Measurements from ENCODE around the gene TANC1. TPM values are rescaled to one million over a fixed set of nuclear protein-coding genes. Genes with fewer than 3 reads are reported as not detected.

TANC1 gene
- total RNA-seq, 1 donor from 2014 or later, result not detected

DNA sequence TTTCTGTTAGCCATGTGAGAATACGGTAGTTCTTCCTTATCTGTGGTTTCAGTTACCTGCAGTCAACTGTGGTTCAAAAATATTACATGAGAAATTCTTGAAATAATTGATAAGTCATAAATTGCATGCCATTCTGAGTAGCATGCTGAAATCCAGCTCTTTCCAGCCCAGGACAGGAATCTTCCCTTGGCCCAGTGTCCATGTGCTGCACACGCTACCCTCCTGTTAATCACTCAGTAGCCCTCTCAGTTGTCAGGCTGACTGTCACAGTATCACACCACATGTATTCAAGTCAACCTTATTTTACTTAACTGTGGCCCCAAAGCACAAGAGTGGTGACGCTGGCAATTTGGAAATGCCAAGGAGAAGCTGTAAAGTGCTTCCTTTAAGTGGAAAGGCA is 141.1 kb downstream of the TANC1 start:
- ChIA-PET CTCF (interaction anchor here (1.2 kb wide), 1 partner anchor 9 kb away, joined by 4 read pairs; no protein-coding TSS in a partner anchor), POLR2A (no interaction called here)
- TF ChIP-seq, protein P1, sequence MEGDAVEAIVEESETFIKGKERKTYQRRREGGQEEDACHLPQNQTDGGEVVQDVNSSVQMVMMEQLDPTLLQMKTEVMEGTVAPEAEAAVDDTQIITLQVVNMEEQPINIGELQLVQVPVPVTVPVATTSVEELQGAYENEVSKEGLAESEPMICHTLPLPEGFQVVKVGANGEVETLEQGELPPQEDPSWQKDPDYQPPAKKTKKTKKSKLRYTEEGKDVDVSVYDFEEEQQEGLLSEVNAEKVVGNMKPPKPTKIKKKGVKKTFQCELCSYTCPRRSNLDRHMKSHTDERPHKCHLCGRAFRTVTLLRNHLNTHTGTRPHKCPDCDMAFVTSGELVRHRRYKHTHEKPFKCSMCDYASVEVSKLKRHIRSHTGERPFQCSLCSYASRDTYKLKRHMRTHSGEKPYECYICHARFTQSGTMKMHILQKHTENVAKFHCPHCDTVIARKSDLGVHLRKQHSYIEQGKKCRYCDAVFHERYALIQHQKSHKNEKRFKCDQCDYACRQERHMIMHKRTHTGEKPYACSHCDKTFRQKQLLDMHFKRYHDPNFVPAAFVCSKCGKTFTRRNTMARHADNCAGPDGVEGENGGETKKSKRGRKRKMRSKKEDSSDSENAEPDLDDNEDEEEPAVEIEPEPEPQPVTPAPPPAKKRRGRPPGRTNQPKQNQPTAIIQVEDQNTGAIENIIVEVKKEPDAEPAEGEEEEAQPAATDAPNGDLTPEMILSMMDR (IDR thresholded peaks at IDR 0.05), result no peak
- H3K9me3 Mint-ChIP-seq, result no peaks in the 10 kb centered on the region
- no peak overlapping the region for H3K27ac Mint-ChIP-seq
- intact Hi-C loops (cut with micrococcal nuclease), result no loop called here
- no peak overlapping the region for H3K4me3 Mint-ChIP-seq
- no peaks in the 10 kb centered on the region for H3K36me3 Mint-ChIP-seq (ENCODE audit: low read depth)
- ATAC-seq (ENCODE audit: low read depth) (no peak), DNase-seq (no peak)
- peaks cover 16% of the 10 kb centered on the region for H3K27me3 Mint-ChIP-seq
- no peaks in the 10 kb centered on the region for H3K4me1 Mint-ChIP-seq

DNA sequence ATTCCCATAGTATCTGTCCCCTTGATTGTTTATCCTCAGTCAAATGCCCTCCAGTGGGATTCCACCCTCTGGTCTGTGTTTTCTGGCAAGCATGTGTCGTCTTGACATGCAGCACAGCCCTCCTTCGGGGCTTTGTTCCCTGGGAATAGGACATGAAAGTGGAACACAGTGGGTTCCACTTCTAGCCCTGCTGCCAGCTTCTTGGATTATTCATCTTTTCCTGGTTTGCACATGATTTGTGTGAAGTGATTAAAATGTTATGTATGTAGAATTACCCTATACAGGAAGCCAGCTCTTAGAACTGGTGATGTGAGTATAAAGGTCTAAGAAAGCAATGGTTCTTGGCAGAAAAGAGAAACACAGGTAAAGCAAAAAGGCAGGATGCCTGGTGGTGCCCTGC is 142.3 kb downstream of the TANC1 start:
- Mint-ChIP-seq H3K4me3 (no peak overlapping the region), H3K27ac (no peak overlapping the region), H3K27me3 (peaks cover 16% of the 10 kb centered on the region), H3K9me3 (no peaks in the 10 kb centered on the region), H3K4me1 (no peaks in the 10 kb centered on the region), H3K36me3 (ENCODE audit: low read depth) (no peaks in the 10 kb centered on the region)
- ChIA-PET POLR2A (interaction anchor here (0.6 kb wide), 1 partner anchor 158 kb away, joined by 4 read pairs; no protein-coding TSS in a partner anchor), CTCF (interaction anchor here (1.1 kb wide), 1 partner anchor 77 kb away, joined by 6 read pairs; no protein-coding TSS in a partner anchor)
- intact Hi-C loops (cut with micrococcal nuclease), result no loop called here
- DNase-seq, result no peak
- ATAC-seq (ENCODE audit: low read depth), result no peak
- TF ChIP-seq, protein P1 (IDR thresholded peaks at IDR 0.05), result no peak

DNA sequence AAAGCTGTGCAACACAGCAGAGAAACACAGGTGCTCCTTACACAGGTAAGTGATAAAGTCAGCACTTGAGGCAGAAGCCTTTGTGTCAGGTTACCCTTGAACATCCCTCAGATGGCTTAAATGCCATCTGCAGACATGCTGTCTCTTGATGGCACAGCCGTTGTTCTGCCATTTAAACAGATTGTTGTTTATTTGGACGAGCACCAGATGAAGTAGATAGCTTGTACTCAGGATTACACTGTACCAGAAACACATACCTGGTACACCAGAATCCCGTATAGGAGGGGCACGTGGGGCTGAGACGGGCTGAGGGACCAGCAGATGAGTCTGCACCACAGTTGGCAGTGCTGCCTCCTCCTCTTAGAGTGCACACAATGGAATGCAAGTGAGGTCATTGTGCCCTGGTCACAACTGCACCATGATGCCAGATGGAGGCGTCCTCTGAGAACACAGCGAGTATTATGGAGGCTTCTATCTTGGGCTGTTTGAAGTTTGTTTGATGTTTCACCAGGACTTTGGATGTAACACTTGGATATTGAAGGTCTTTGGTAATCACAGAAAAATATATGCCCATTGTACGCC is 143.0 kb downstream of the TANC1 start:
- no peak for ATAC-seq (ENCODE audit: low read depth)
- H3K27ac Mint-ChIP-seq, result no peak overlapping the region
- H3K36me3 Mint-ChIP-seq (ENCODE audit: low read depth), result no peaks in the 10 kb centered on the region
- TF ChIP-seq, protein P1 (IDR thresholded peaks at IDR 0.05), result no peak
- H3K9me3 Mint-ChIP-seq, result no peaks in the 10 kb centered on the region
- intact Hi-C loops (cut with micrococcal nuclease), result no loop called here
- POLR2A ChIA-PET, result no interaction called here
- H3K27me3 Mint-ChIP-seq, result peaks cover 16% of the 10 kb centered on the region
- CTCF ChIA-PET, result interaction anchor here (1.1 kb wide), 1 partner anchor 77 kb away, joined by 6 read pairs; no protein-coding TSS in a partner anchor
- no peaks in the 10 kb centered on the region for H3K4me1 Mint-ChIP-seq
- H3K4me3 Mint-ChIP-seq, result no peak overlapping the region
- DNase-seq, result no peak

DNA sequence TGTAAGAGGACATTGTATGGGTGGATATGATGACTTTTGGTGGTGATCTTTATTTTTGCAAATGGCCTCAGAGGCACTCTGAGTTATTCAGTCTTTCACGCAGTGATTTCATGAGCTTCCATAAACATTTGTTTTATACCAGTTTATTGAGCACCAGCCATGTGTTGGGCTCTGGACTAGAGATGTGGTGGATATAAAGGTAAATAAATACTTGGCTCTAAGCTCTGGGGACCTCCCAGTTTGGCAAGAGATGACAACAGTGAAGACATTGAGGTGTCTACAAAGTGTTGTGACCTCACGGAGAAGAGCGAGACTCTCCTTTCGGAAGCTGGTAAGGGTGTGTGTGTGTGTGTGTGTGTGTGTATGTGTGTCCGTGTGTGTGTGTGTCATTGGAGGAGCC is 146.4 kb downstream of the TANC1 start:
- intact Hi-C loops (cut with micrococcal nuclease), result loop anchor here (5.0 kb wide), 1 partner anchor 852 kb away; no protein-coding TSS in a partner anchor
- peaks cover 4% of the 10 kb centered on the region for H3K27me3 Mint-ChIP-seq
- H3K4me3 Mint-ChIP-seq, result no peak overlapping the region
- H3K36me3 Mint-ChIP-seq (ENCODE audit: low read depth), result no peaks in the 10 kb centered on the region
- POLR2A ChIA-PET, result no interaction called here
- TF ChIP-seq, protein P1 (IDR thresholded peaks at IDR 0.05), result no peak
- peaks cover 3% of the 10 kb centered on the region for H3K4me1 Mint-ChIP-seq
- no peaks in the 10 kb centered on the region for H3K9me3 Mint-ChIP-seq
- no peak overlapping the region for H3K27ac Mint-ChIP-seq
- DNase-seq, result no peak
- ATAC-seq (ENCODE audit: low read depth), result no peak
- CTCF ChIA-PET, result interaction anchor here (1.2 kb wide), 2 partner anchors 9 to 212 kb away, joined by 3 to 4 read pairs; no protein-coding TSS in a partner anchor

DNA sequence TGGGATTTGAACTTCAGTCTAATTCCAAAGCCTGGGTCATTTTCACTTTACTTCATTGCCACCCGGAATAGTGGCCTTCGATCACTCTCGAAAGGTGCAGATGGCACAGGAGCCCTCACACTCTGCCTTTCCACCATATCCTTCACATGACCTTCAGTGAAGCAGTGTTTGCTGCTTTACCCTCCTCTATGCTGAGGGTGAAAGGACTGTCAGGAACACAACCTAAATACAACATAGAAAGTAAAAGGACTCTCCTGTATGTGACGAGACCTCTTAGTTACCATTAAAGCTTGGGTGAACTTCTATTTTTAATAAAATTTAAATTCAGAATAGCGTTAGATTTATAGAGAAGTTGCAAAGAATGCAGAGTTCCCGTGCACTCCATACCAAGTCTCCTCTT is 148.5 kb downstream of the TANC1 start:
- POLR2A ChIA-PET, result no interaction called here
- TF ChIP-seq, protein P1 (IDR thresholded peaks at IDR 0.05), result no peak
- no peaks in the 10 kb centered on the region for H3K9me3 Mint-ChIP-seq
- H3K4me3 Mint-ChIP-seq, result no peak overlapping the region
- H3K27ac Mint-ChIP-seq, result no peak overlapping the region
- peaks cover 3% of the 10 kb centered on the region for H3K4me1 Mint-ChIP-seq
- CTCF ChIA-PET, result interaction anchor here (0.7 to 1.9 kb wide), 4 partner anchors 10 to 215 kb away, joined by 3 to 8 read pairs (median 4); no protein-coding TSS in a partner anchor
- H3K27me3 Mint-ChIP-seq, result peaks cover 4% of the 10 kb centered on the region
- no peak for ATAC-seq (ENCODE audit: low read depth)
- no peaks in the 10 kb centered on the region for H3K36me3 Mint-ChIP-seq (ENCODE audit: low read depth)
- no peak for DNase-seq
- intact Hi-C loops (cut with micrococcal nuclease), result loop anchor here (5.0 kb wide), 1 partner anchor 850 kb away; no protein-coding TSS in a partner anchor

All from activated B cell treated with CpG ODN at 0.5 μM for 24 hours (primary cell).